ENCODE results near the gene ASIC2. TPM values are rescaled to one million over a fixed set of nuclear protein-coding genes. Genes with fewer than 3 reads are reported as not detected.

Gene ASIC2
- total RNA-seq, 1 experiment from 2014 or later, result 0.74 TPM

DNA sequence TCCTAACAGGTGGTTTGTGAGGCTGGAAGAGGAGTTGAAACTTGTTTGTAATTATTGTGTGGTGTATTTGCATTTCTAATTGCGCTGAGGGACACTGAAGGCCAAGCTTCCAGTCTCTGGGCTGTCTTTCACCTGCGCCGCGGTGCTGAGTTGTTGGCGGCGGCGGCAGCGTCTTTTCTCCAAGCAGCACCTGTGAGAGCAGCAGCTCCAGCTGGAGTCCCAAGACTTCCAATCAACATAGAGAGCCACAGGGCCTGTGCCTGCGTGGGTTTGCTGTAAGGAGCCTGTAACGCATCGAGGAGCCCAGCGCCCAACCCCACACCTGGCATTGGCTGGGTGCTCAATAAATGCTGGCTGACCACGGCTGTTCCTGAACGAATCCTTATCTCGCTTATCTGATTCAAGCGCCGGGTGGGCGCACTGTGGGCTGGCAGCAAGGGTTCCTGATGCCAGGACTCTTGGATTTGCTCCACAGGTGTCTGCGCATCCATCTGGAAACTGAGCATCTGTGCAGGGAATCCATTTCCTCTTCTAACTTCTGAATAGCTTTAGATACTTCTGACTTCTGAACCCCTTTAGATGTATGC lies 138.1 kb downstream of the ASIC2 start:
- Histone ChIP-seq H3K14ac (ENCODE audit: insufficient read depth, low read length) (no peak overlapping the region), H2BK12ac (ENCODE audit: insufficient read length, low read depth, low read length) (no peak overlapping the region), H3K18ac (ENCODE audit: insufficient read length, low read depth, low read length) (no peak overlapping the region), H2AK5ac (ENCODE audit: insufficient read length, low read length) (no peak overlapping the region), H3K23ac (ENCODE audit: insufficient read length, low read depth, low read length) (no peak overlapping the region), H3K23me2 (ENCODE audit: insufficient read length, low read depth, low read length, poor library complexity, severe bottlenecking) (no peaks in the 10 kb centered on the region), H2AFZ (ENCODE audit: low read length) (no peak overlapping the region), H3K9ac (ENCODE audit: extremely low read depth, insufficient read length, low read length) (no peak overlapping the region), H3K79me1 (ENCODE audit: insufficient read depth, low read depth, low read length, poor library complexity, severe bottlenecking) (no peaks in the 10 kb centered on the region), H3K27me3 (ENCODE audit: insufficient read depth, low read length) (no peaks in the 10 kb centered on the region), H4K8ac (replicated peaks; ENCODE audit: insufficient read length, low read depth, low read length) (no peak overlapping the region), H3K27ac (ENCODE audit: insufficient read length, low read depth, low read length) (no peak overlapping the region), H2BK20ac (ENCODE audit: low read depth, low read length, poor library complexity, severe bottlenecking) (no peak overlapping the region), H3K4ac (ENCODE audit: low read depth, low read length) (no peak overlapping the region), H2BK15ac (ENCODE audit: low read depth, low read length) (no peak overlapping the region), H4K91ac (ENCODE audit: insufficient read length, low read depth, low read length) (no peak overlapping the region), H4K20me1 (ENCODE audit: control insufficient read depth, insufficient read depth, insufficient read length) (no peaks in the 10 kb centered on the region), H3K56ac (ENCODE audit: insufficient read length, low read depth, low read length) (no peak overlapping the region), H3T11ph (ENCODE audit: low read length) (no peak overlapping the region), H3K9me3 (ENCODE audit: control insufficient read depth, low read depth, low read length) (no peaks in the 10 kb centered on the region), H3K79me2 (ENCODE audit: insufficient read depth, low read length) (no peaks in the 10 kb centered on the region), H2BK5ac (ENCODE audit: insufficient read length, low read length) (no peak overlapping the region), H2BK120ac (ENCODE audit: low read depth, low read length, poor library complexity, severe bottlenecking) (no peak overlapping the region), H3K4me1 (ENCODE audit: insufficient read depth, low read length) (peaks cover 7% of the 10 kb centered on the region; the same call in 1 of the 2 replicates), H4K5ac (ENCODE audit: insufficient read length, low read depth, low read length) (no peak overlapping the region), H3K4me2 (ENCODE audit: insufficient read depth, insufficient read length, low read length) (no peak overlapping the region)
- Mint-ChIP-seq H3K4me3 (no peak overlapping the region), H3K27ac (no peak overlapping the region), H3K36me3 (ENCODE audit: insufficient read depth in 1 of 3, low read depth in 3 of 3) (no peaks in the 10 kb centered on the region), H3K4me1 (peaks cover 15 to 21% of the 10 kb centered on the region in 2 experiments), H3K27me3 (ENCODE audit: low read depth) (peaks cover 13% of the 10 kb centered on the region), H3K9me3 (no peaks in the 10 kb centered on the region)
- WGBS (ENCODE audit: extremely low coverage, insufficient read length, low lambda C conversion rate), result no CpG with 5 or more reads among the region's 19 CpGs
- TF ChIP-seq, protein P1, sequence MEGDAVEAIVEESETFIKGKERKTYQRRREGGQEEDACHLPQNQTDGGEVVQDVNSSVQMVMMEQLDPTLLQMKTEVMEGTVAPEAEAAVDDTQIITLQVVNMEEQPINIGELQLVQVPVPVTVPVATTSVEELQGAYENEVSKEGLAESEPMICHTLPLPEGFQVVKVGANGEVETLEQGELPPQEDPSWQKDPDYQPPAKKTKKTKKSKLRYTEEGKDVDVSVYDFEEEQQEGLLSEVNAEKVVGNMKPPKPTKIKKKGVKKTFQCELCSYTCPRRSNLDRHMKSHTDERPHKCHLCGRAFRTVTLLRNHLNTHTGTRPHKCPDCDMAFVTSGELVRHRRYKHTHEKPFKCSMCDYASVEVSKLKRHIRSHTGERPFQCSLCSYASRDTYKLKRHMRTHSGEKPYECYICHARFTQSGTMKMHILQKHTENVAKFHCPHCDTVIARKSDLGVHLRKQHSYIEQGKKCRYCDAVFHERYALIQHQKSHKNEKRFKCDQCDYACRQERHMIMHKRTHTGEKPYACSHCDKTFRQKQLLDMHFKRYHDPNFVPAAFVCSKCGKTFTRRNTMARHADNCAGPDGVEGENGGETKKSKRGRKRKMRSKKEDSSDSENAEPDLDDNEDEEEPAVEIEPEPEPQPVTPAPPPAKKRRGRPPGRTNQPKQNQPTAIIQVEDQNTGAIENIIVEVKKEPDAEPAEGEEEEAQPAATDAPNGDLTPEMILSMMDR (conservative IDR thresholded peaks at IDR 0.05), result no peak
- peak; percentile 69 for DNase-seq

Measured in H9 (cell line).